K562 (cell line): ENCODE results near the gene ZBTB24. TPM values are rescaled to one million over a fixed set of nuclear protein-coding genes. Genes with fewer than 3 reads are reported as not detected.

Source experiments
- ATAC-seq: fragments of 200-7000 bp; cut with Tn5 transposase; 3 replicates; pipeline ENCODE4 v1.9.1; 2020; ENCODE audit warnings: moderate library complexity
- BruUV-seq: library from RNA; stranded (reverse); fragments of 400-500 nt; replicated peaks from 2 replicates; lab custom pipeline; 2021; lab: Mats Ljungman, UMichigan
- CTCF ChIA-PET: fragments of 300-600 bp; formaldehyde crosslinking; extraction: SDS; loops from one replicate; lab custom pipeline; 2021; ENCODE audit warnings: low intra/inter-chr PET ratio; lab: Yijun Ruan, JAX
- POLR2A ChIA-PET: fragments of 300-600, 350-650 bp; sonication (Branson Sonifier 250); formaldehyde crosslinking; extraction: SDS; loops from one replicate; lab custom pipeline; 2021; ENCODE audit warnings: antibody characterized with exemption, inconsistent platforms; lab: Yijun Ruan, JAX
- DNase-seq, 4 experiments: peaks; one replicate each; pipeline versions ENCODE4 v3.0.0 to v3.0.0-alpha.2; 2011 to 2018; ENCODE audit warnings: low spot score in 3 of 4, mixed read lengths in 3 of 4; ENCODE audit errors: extremely low read depth in 1 of 4
- FAIRE-seq: peaks from 2 replicates; lab custom pipeline; 2011; peaks lifted over from hg19 to GRCh38; lab: Jason Lieb, UNC
- H2AFZ ChIP-seq: 2 replicates; pipeline ENCODE4 v1.6.0; 2011; ENCODE audit warnings: low read depth, low read length, control low read depth, inconsistent platforms
- H3K27ac ChIP-seq: fragments of 200-600 bp; 3 replicates; pipeline ENCODE4 v1.8.0; 2011; ENCODE audit warnings: low read depth, mild to moderate bottlenecking, control low read depth, inconsistent platforms, low read length, moderate library complexity, mixed read lengths; ENCODE audit errors: extremely low read depth
- H3K27me3 ChIP-seq, 2 experiments: fragments of 300-600 bp in 1 of 2; 2 replicates in 1 of 2; 3 replicates in 1 of 2; pipeline versions ENCODE4 v1.6.0 to v1.8.0; 2011; ENCODE audit warnings: inconsistent platforms in 2 of 2, low read length in 2 of 2, mild to moderate bottlenecking in 1 of 2, mixed read lengths in 1 of 2, moderate library complexity in 1 of 2; ENCODE audit not compliant: control insufficient read depth in 2 of 2, insufficient read depth in 2 of 2
- H3K36me3 ChIP-seq: fragments of 300-600 bp; 3 replicates; pipeline ENCODE4 v1.8.0; 2011; ENCODE audit warnings: mild to moderate bottlenecking, low read length, inconsistent platforms; ENCODE audit not compliant: control insufficient read depth, insufficient read depth
- H3K4me1 ChIP-seq, 2 experiments: fragments of 200-600 bp in 1 of 2; replicated peaks in 1 of 2; 2 replicates in 1 of 2; 3 replicates in 1 of 2; pipeline versions ENCODE4 v1.5.1 to v1.8.0; 2011; ENCODE audit warnings: inconsistent platforms in 2 of 2, low read length in 2 of 2, mild to moderate bottlenecking in 1 of 2, mixed read lengths in 1 of 2, moderate library complexity in 1 of 2; ENCODE audit not compliant: control insufficient read depth in 2 of 2, insufficient read depth in 2 of 2
- H3K4me2 ChIP-seq: 2 replicates; pipeline ENCODE4 v1.6.1; 2011; ENCODE audit warnings: low read length, control low read depth, inconsistent platforms, mixed read lengths; ENCODE audit not compliant: insufficient read depth
- H3K4me3 ChIP-seq: fragments of 200-600 bp; sonication (generic), shearing (Covaris generic); 2 replicates; pipeline ENCODE4 v1.5.1; 2016; ENCODE audit warnings: control low read depth, inconsistent platforms
- H3K79me2 ChIP-seq: fragments of 200-600 bp; 3 replicates; pipeline ENCODE4 v1.8.0; 2011; ENCODE audit warnings: low read length, inconsistent platforms; ENCODE audit not compliant: control insufficient read depth, insufficient read depth
- H3K9ac ChIP-seq, 2 experiments: 2 replicates each; pipeline versions ENCODE4 v1.6.0 to v1.6.1; 2011; ENCODE audit warnings: low read depth in 2 of 2, low read length in 2 of 2, control low read depth in 1 of 2, inconsistent platforms in 1 of 2, mild to moderate bottlenecking in 1 of 2, mixed read lengths in 1 of 2; ENCODE audit not compliant: insufficient read depth in 1 of 2
- H3K9me1 ChIP-seq: one replicate; pipeline ENCODE4 v1.6.0; 2011; ENCODE audit warnings: inconsistent platforms, mild to moderate bottlenecking, low read length, moderate library complexity; ENCODE audit not compliant: control insufficient read depth, insufficient read depth
- H3K9me3 ChIP-seq: replicated peaks from 2 replicates; pipeline ENCODE4 v1.5.1; 2011; ENCODE audit warnings: low read depth, low read length, inconsistent platforms; ENCODE audit not compliant: control insufficient read depth, insufficient read depth
- H4K20me1 ChIP-seq: replicated peaks from 2 replicates; pipeline ENCODE4 v1.6.1; 2011; ENCODE audit warnings: low read length, inconsistent platforms, mixed read lengths; ENCODE audit not compliant: control insufficient read depth, insufficient read depth
- CEBPB ChIP-seq: fragments of 450-650 bp; IDR thresholded peaks from 2 replicates; pipeline ENCODE4 v1.6.1; 2016; ENCODE audit warnings: missing genetic modification characterization, missing compliant biosample characterization
- CEBPG ChIP-seq, 3 experiments: fragments of 200-800 bp in 1 of 3; sonication (Bioruptor generic) in 1 of 3; sonication (generic) in 1 of 3; formaldehyde crosslinking in 1 of 3; IDR thresholded peaks in 2 of 3; conservative IDR thresholded peaks in 1 of 3; 2 replicates each; pipeline versions ENCODE4 v1.6.1 to v1.8.0; 2016 to 2022; ENCODE audit warnings: missing compliant biosample characterization in 2 of 3, missing genetic modification characterization in 2 of 3, mild to moderate bottlenecking in 1 of 3, missing genetic modification reagents in 1 of 3
- ESRRB ChIP-seq: fragments of 250-450 bp; sonication (Bioruptor Pico); IDR thresholded peaks from 2 replicates; pipeline ENCODE4 v1.5.0; 2020; ENCODE audit warnings: mild to moderate bottlenecking, moderate library complexity, borderline replicate concordance
- WGBS: fragments of 100-300 bp; shearing (Covaris generic); methylation state at CpG from one replicate; pipeline ENCODE4 v1.1.6; 2016; ENCODE audit warnings: low coverage, mixed read lengths; ENCODE audit not compliant: insufficient coverage; ENCODE audit errors: missing lambda C conversion rate; 5-methylcytosine and 5-hydroxymethylcytosine counted together
- in situ Hi-C: fragments of 300-500 bp; cut with MboI; formaldehyde crosslinking; loops from 4 replicates; pipeline ENCODE4 v1.15.0; 2018; ENCODE audit warnings: inconsistent platforms, mixed read lengths
- intact Hi-C: fragments of 100-400 bp; cut with micrococcal nuclease; formaldehyde crosslinking; loops from 2 replicates; pipeline ENCODE4 v1.14.2; 2022
- polyA plus RNA-seq, 8 experiments: library from polyadenylated mRNA; depleted of rRNA in 4 of 8; stranded (reverse) in 5 of 8; unstranded in 3 of 8; fragments of >200 nt; fragmentation: Nextera tagmentation in 2 of 8; fragmentation: Illumina TruSeq in 1 of 8; extraction: Ambion mirVana in 2 of 8; extraction: Trizol in 1 of 8; gene quantifications; 2 replicates each; pipeline versions ENCODE4 v1.2.1 to v1.2.3, GENCODE V29; 2011 to 2014; ENCODE audit warnings: inconsistent platforms in 1 of 8, missing spikeins in 1 of 8
- total RNA-seq, 7 experiments: library from RNA; depleted of rRNA in 6 of 7; stranded (reverse); fragments of >200 nt in 6 of 7; fragmentation: Illumina TruSeq in 2 of 7; extraction: Trizol in 2 of 7; gene quantifications; 2 replicates each; pipeline versions ENCODE4 v1.2.1 to v1.2.3, GENCODE V29; 2011 to 2021; ENCODE audit warnings: low replicate concordance in 1 of 7

Gene ZBTB24
- total and polyA plus RNA-seq, 9 of the 15 experiments (the other 6 are each of a cell fraction or from before 2014, with no cell fraction given) = 2.0 to 16.7 (median 8.3) TPM

GRCh38 chr6:109506314-109506713 lies 23.3 kb upstream of the ZBTB24 start:
- Histone ChIP-seq H3K79me2 (no peaks in the 10 kb centered on the region), H3K36me3 (no peaks in the 10 kb centered on the region), H3K4me2 (no peak overlapping the region), H3K9me1 (no peaks in the 10 kb centered on the region), H3K9ac (no peak overlapping the region), H2AFZ (no peak overlapping the region), H3K9me3 (no peaks in the 10 kb centered on the region), H3K4me3 (no peak overlapping the region), H3K4me1 (no peaks in the 10 kb centered on the region), H3K27ac (no peak overlapping the region), H3K27me3 (peaks cover 9 to 25% of the 10 kb centered on the region in 2 experiments; a peak in 4 of 5 replicates), H4K20me1 (no peaks in the 10 kb centered on the region)
- ChIA-PET POLR2A (interaction anchor here (1.1 to 1.7 kb wide), 4 partner anchors 10 to 22 kb away, joined by 4 to 7 read pairs (median 4); no protein-coding TSS in a partner anchor), CTCF (no interaction called here)
- ATAC-seq (no peak), DNase-seq (no peak), FAIRE-seq (no peak)
- intact Hi-C loops = no loop called here
- in situ Hi-C loops = no loop called here
- no TSS peak for BruUV-seq
- no peak for TF ChIP-seq ESRRB
- peak; percentile 70 for TF ChIP-seq CEBPB (tag)
- TF ChIP-seq CEBPG (CRISPR knock-in tag; IDR thresholded peaks at IDR 0.05) = no peak
- peak; percentile 43 to 76 for TF ChIP-seq CEBPG (tag; conservative IDR thresholded peaks at IDR 0.05 in 1 of 2, IDR thresholded peaks at IDR 0.05 in 1 of 2)
- 0% methylated on average over 2 of the region's 2 CpGs for WGBS
